Measurements from ENCODE around the gene SEC11C. TPM values are rescaled to one million over a fixed set of nuclear protein-coding genes. Genes with fewer than 3 reads are reported as not detected.
A peak's percentile ranks its signal among the peaks of the same experiment; 100 is the strongest.

Gene SEC11C
- total RNA-seq, 1 experiment from 2014 or later, result 38.0 TPM

DNA sequence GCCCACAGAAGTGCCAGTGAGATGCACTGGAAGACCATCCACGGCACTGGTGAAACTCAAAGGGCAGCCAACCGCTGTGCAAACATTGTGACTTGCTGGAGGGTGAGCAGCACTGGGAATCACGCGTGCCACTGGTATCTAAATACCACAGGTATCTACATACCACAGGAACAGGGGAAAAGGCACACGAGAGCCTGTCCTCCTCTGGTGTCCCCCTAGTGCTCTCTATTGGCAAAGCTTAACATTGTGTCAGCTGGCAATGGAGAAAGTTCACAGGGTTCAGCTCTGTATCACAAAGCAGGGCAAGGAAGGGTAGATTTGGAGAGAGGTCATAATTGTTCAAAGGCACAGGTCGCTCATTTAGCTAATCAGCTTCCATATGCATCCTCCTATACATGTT is 12.6 kb upstream of the SEC11C start:
- Histone ChIP-seq H3K4ac (ENCODE audit: low read depth, low read length) (no peak overlapping the region), H3K9me3 (ENCODE audit: control insufficient read depth, low read depth, low read length) (no peaks in the 10 kb centered on the region), H3K4me2 (ENCODE audit: insufficient read depth, insufficient read length, low read length) (no peak overlapping the region), H3K14ac (ENCODE audit: insufficient read depth, low read length) (no peak overlapping the region; the same call in 1 of the 2 replicates), H3K18ac (ENCODE audit: insufficient read length, low read depth, low read length) (no peak overlapping the region), H2BK120ac (ENCODE audit: low read depth, low read length, poor library complexity, severe bottlenecking) (no peak overlapping the region), H2AK5ac (ENCODE audit: insufficient read length, low read length) (no peak overlapping the region), H2BK12ac (ENCODE audit: insufficient read length, low read depth, low read length) (no peak overlapping the region), H3K9ac (ENCODE audit: extremely low read depth, insufficient read length, low read length) (no peak overlapping the region), H3K27me3 (ENCODE audit: insufficient read depth, low read length) (no peaks in the 10 kb centered on the region), H2AFZ (ENCODE audit: low read length) (no peak overlapping the region), H4K20me1 (ENCODE audit: control insufficient read depth, insufficient read depth, insufficient read length) (peaks cover 2% of the 10 kb centered on the region), H3T11ph (ENCODE audit: low read length) (no peak overlapping the region), H4K91ac (ENCODE audit: insufficient read length, low read depth, low read length) (no peak overlapping the region), H3K56ac (ENCODE audit: insufficient read length, low read depth, low read length) (no peak overlapping the region), H2BK15ac (ENCODE audit: low read depth, low read length) (no peak overlapping the region), H2BK5ac (ENCODE audit: insufficient read length, low read length) (no peak overlapping the region), H2BK20ac (ENCODE audit: low read depth, low read length, poor library complexity, severe bottlenecking) (no peak overlapping the region), H4K5ac (ENCODE audit: insufficient read length, low read depth, low read length) (no peak overlapping the region), H3K23me2 (ENCODE audit: insufficient read length, low read depth, low read length, poor library complexity, severe bottlenecking) (no peaks in the 10 kb centered on the region), H3K79me1 (ENCODE audit: insufficient read depth, low read depth, low read length, poor library complexity, severe bottlenecking) (no peaks in the 10 kb centered on the region), H3K4me1 (ENCODE audit: insufficient read depth, low read length) (no peaks in the 10 kb centered on the region), H3K27ac (ENCODE audit: insufficient read length, low read depth, low read length) (no peak overlapping the region), H3K79me2 (ENCODE audit: insufficient read depth, low read length) (no peaks in the 10 kb centered on the region), H4K8ac (replicated peaks; ENCODE audit: insufficient read length, low read depth, low read length) (no peak overlapping the region), H3K23ac (ENCODE audit: insufficient read length, low read depth, low read length) (no peak overlapping the region)
- Mint-ChIP-seq H3K4me1 (no peaks in the 10 kb centered on the region), H3K36me3 (ENCODE audit: insufficient read depth in 1 of 3, low read depth in 3 of 3) (no peaks in the 10 kb centered on the region), H3K27ac (no peak overlapping the region), H3K27me3 (ENCODE audit: low read depth) (peaks cover 48% of the 10 kb centered on the region), H3K9me3 (no peaks in the 10 kb centered on the region), H3K4me3 (no peak overlapping the region)
- no CpG with 5 or more reads among the region's 6 CpGs for WGBS (ENCODE audit: extremely low coverage, insufficient read length, low lambda C conversion rate)
- peak; percentile 31 for DNase-seq
- TF ChIP-seq CTCF (conservative IDR thresholded peaks at IDR 0.05), result peak; percentile 41; the same call in 1 of the 3 replicates

Data from H9 (cell line).